Endodermal cell (in vitro differentiated cells): ENCODE data around the gene TBC1D3B. TPM values are rescaled to one million over a fixed set of nuclear protein-coding genes. Genes with fewer than 3 reads are reported as not detected.
"Not testable (repeated sequence)": the region's sequence is repeated elsewhere in the genome, so short reads cannot be mapped to it uniquely, and the experiment has no call there.

Source experiments
- DNase-seq: peaks from one replicate; pipeline ENCODE4 v3.0.0-alpha.2; 2017
- H3K27ac ChIP-seq: 2 replicates; pipeline ENCODE4 v1.5.1; 2013; ENCODE audit warnings: mild to moderate bottlenecking, low read depth, low read length, moderate library complexity
- H3K27me3 ChIP-seq: 2 replicates; pipeline ENCODE4 v1.6.1; 2013; ENCODE audit warnings: mild to moderate bottlenecking, low read length, moderate library complexity; ENCODE audit not compliant: insufficient read depth, control insufficient read depth, poor library complexity, severe bottlenecking
- H3K36me3 ChIP-seq: 2 replicates; pipeline ENCODE4 v1.7.0; 2013; ENCODE audit warnings: mild to moderate bottlenecking, low read length, moderate library complexity; ENCODE audit not compliant: control insufficient read depth, insufficient read depth
- H3K4me1 ChIP-seq: one replicate; pipeline ENCODE4 v1.7.0; 2013; ENCODE audit warnings: low read length; ENCODE audit not compliant: control insufficient read depth, insufficient read depth
- H3K4me3 ChIP-seq: 2 replicates; pipeline ENCODE4 v1.5.1; 2013; ENCODE audit warnings: mild to moderate bottlenecking, low read length, moderate library complexity
- H3K9ac ChIP-seq: 2 replicates; pipeline ENCODE4 v1.6.1; 2013; ENCODE audit warnings: mild to moderate bottlenecking, low read length, moderate library complexity; ENCODE audit not compliant: poor library complexity, severe bottlenecking; ENCODE audit errors: extremely low read depth
- H3K9me3 ChIP-seq: 2 replicates; pipeline ENCODE4 v1.6.1; 2013; ENCODE audit warnings: mild to moderate bottlenecking, low read length, moderate library complexity; ENCODE audit not compliant: control insufficient read depth
- H3K27ac Mint-ChIP-seq: 2 replicates; pipeline ENCODE4 v1.8.0; 2020; ENCODE audit warnings: mixed read lengths
- H3K27me3 Mint-ChIP-seq: 2 replicates; pipeline ENCODE4 v1.8.0; 2021; ENCODE audit warnings: mild to moderate bottlenecking, mixed read lengths; ENCODE audit not compliant: insufficient read depth
- H3K36me3 Mint-ChIP-seq: 2 replicates; pipeline ENCODE4 v1.8.0; 2020; ENCODE audit warnings: low read depth, mixed read lengths
- H3K4me1 Mint-ChIP-seq: 2 replicates; pipeline ENCODE4 v1.8.0; 2020; ENCODE audit warnings: mixed read lengths
- H3K4me3 Mint-ChIP-seq: 2 replicates; pipeline ENCODE4 v1.8.0; 2020; ENCODE audit warnings: mild to moderate bottlenecking, moderate library complexity, mixed read lengths
- H3K9me3 Mint-ChIP-seq: 2 replicates; pipeline ENCODE4 v1.8.0; 2020; ENCODE audit warnings: mild to moderate bottlenecking, mixed read lengths
- CTCF ChIP-seq: fragments of 200-600 bp; sonication (generic); conservative IDR thresholded peaks from 2 replicates; pipeline ENCODE4 v1.5.0; 2021; ENCODE audit warnings: antibody characterized with exemption, mild to moderate bottlenecking
- WGBS, 2 experiments: methylation state at CpG; one replicate each; pipeline versions ENCODE4 v1.1.5 to v1.1.7; 2013; ENCODE audit warnings: missing lambda C conversion rate in 2 of 2, mixed read lengths in 1 of 2; ENCODE audit not compliant: insufficient coverage in 1 of 2, insufficient read length in 1 of 2; 5-methylcytosine and 5-hydroxymethylcytosine counted together
- long read RNA-seq, 4 experiments: library from polyadenylated mRNA in 2 of 4; library from RNA in 1 of 4; library from capped mRNA in 1 of 4; stranded (forward) in 3 of 4; unstranded in 1 of 4; transcript quantifications; one replicate each; pipeline ENCODE4 v2.0.0, GENCODE V29; 2020 to 2021; ENCODE audit warnings: inconsistent platforms in 1 of 4
- polyA plus RNA-seq, 2 experiments: library from polyadenylated mRNA; stranded (reverse); fragments of 50-300 nt; gene quantifications; one replicate each; pipeline ENCODE4 v1.2.3, GENCODE V29; 2013
- total RNA-seq, 2 donors: library from RNA; stranded (reverse); fragmentation: NEBNext Ultra II Directional in 1 of 2; extraction: Animal tissue kit (Norgen Biotek cat#: 25700) in 1 of 2; gene quantifications; 2 replicates in 1 of 2; 3 replicates in 1 of 2; pipeline ENCODE4 v1.2.1, GENCODE V29; 2021

TBC1D3B gene
- 10 to 100 TPM; 13.1 to 18.4 TPM for total RNA-seq
- polyA plus RNA-seq (2013, experiment 1 of 2): 2.9 TPM
- 4.7 TPM for polyA plus RNA-seq (2013, experiment 2 of 2)
- long read RNA-seq, experiment 1: 0 reads
- long read RNA-seq, experiment 2: 0 reads
- long read RNA-seq, experiment 3: 0 reads
- long read RNA-seq, experiment 4: 0 reads

- not testable (repeated sequence) for H3K9me3 ChIP-seq, H3K4me3 ChIP-seq, H3K4me1 Mint-ChIP-seq, H3K36me3 Mint-ChIP-seq, DNase-seq, H3K9me3 Mint-ChIP-seq, H3K36me3 ChIP-seq, H3K27ac Mint-ChIP-seq, H3K4me3 Mint-ChIP-seq, H3K27ac ChIP-seq, H3K9ac ChIP-seq, H3K27me3 ChIP-seq, H3K4me1 ChIP-seq
- WGBS, 2 experiments: no CpG with 5 or more reads among the region's 11 CpGs
- peaks cover 12% of the 10 kb centered on the region for H3K27me3 Mint-ChIP-seq
Observed at GRCh38 chr17:36176536-36176935, at the start of gene TBC1D3B. Gene TBC1D3B (minus strand): TSS chr17:36176636. CDS start chr17:36175050, 1,586 bp downstream.

GRCh38 chr17:36222967-36223366 lies 46.5 kb upstream of the TBC1D3B start:
- not testable (repeated sequence) for H3K9ac ChIP-seq, H3K27ac ChIP-seq, H3K9me3 ChIP-seq, H3K36me3 ChIP-seq, H3K27me3 ChIP-seq, H3K4me3 ChIP-seq, H3K36me3 Mint-ChIP-seq, H3K4me3 Mint-ChIP-seq, H3K4me1 Mint-ChIP-seq, H3K27ac Mint-ChIP-seq, H3K4me1 ChIP-seq, H3K27me3 Mint-ChIP-seq
- H3K9me3 Mint-ChIP-seq: peaks cover 19% of the 10 kb centered on the region
- peak; percentile 29 for DNase-seq
- 92 to 94% methylated on average over 12 of the region's 12 CpGs for WGBS, 2 experiments

GRCh38 chr17:36221581-36222100 lies 45.2 kb upstream of the TBC1D3B start:
- H3K4me1 Mint-ChIP-seq, H3K9me3 ChIP-seq, H3K36me3 Mint-ChIP-seq, H3K4me3 Mint-ChIP-seq, H3K27me3 Mint-ChIP-seq, H3K27ac Mint-ChIP-seq, H3K9ac ChIP-seq, H3K4me1 ChIP-seq, H3K4me3 ChIP-seq, H3K27me3 ChIP-seq, H3K27ac ChIP-seq, H3K36me3 ChIP-seq: not testable (repeated sequence)
- DNase-seq: peak; percentile 40
- TF ChIP-seq CTCF: peak; percentile 60
- WGBS, 2 experiments: 85 to 88% methylated on average over 3 to 4 of the region's 4 CpGs
- peaks cover 21% of the 10 kb centered on the region for H3K9me3 Mint-ChIP-seq

- 86 to 88% methylated on average over 2 to 3 of the region's 3 CpGs for WGBS, 2 experiments
- H3K4me3 Mint-ChIP-seq, H3K36me3 ChIP-seq, H3K4me3 ChIP-seq, H3K27me3 ChIP-seq, H3K9ac ChIP-seq, H3K4me1 ChIP-seq, H3K4me1 Mint-ChIP-seq, H3K9me3 ChIP-seq, H3K27me3 Mint-ChIP-seq, H3K27ac ChIP-seq, H3K27ac Mint-ChIP-seq, H3K36me3 Mint-ChIP-seq: not testable (repeated sequence)
- H3K9me3 Mint-ChIP-seq: peaks cover 21% of the 10 kb centered on the region
- peak; percentile 38 for DNase-seq
Observed at GRCh38 chr17:36220737-36221580, 44.5 kb upstream of the TBC1D3B start.

GRCh38 chr17:36219556-36219955 lies 43.1 kb upstream of the TBC1D3B start:
- H3K36me3 Mint-ChIP-seq, H3K4me3 Mint-ChIP-seq, H3K27ac Mint-ChIP-seq, H3K27me3 ChIP-seq, H3K4me1 Mint-ChIP-seq, H3K4me3 ChIP-seq, H3K9ac ChIP-seq, H3K4me1 ChIP-seq, H3K36me3 ChIP-seq, H3K27ac ChIP-seq, H3K9me3 ChIP-seq: not testable (repeated sequence)
- 85% methylated on average over 1 of the region's 1 CpG; no CpG with 5 or more reads in 1 of the 2 experiments for WGBS, 2 experiments
- DNase-seq: peak; percentile 29
- Mint-ChIP-seq H3K27me3 (peaks cover 12% of the 10 kb centered on the region), H3K9me3 (peaks cover 21% of the 10 kb centered on the region)

- H3K27ac ChIP-seq, H3K36me3 ChIP-seq, H3K4me1 ChIP-seq, H3K4me3 ChIP-seq, H3K4me1 Mint-ChIP-seq, H3K9me3 ChIP-seq, H3K27me3 ChIP-seq, H3K9ac ChIP-seq, H3K36me3 Mint-ChIP-seq, H3K27ac Mint-ChIP-seq, H3K4me3 Mint-ChIP-seq: not testable (repeated sequence)
- DNase-seq: peak; percentile 38
- Mint-ChIP-seq H3K9me3 (peaks cover 21% of the 10 kb centered on the region), H3K27me3 (peaks cover 19% of the 10 kb centered on the region)
- 87 to 90% methylated on average over 2 to 7 of the region's 7 CpGs for WGBS, 2 experiments
Observed at GRCh38 chr17:36215406-36216308, 39.2 kb upstream of the TBC1D3B start.
